Hypothalamus (tissue), 51 donors: Measurements from ENCODE around the gene C16orf78.

ENCODE experiments used
- DNase-seq, 51 donors: peaks; one replicate each; lab custom pipeline; 2025; lab: John Stamatoyannopoulos, UW

The C16orf78 gene

GRCh38 chr16:49373504-49373903, at the start of gene C16orf78:
Gene C16orf78 (plus strand): TSS chr16:49373804. CDS start chr16:49373940, 136 bp downstream.
- DNase-seq, result no peak

GRCh38 chr16:49324703-49325102, 48.9 kb upstream of the C16orf78 start:
- no peak for DNase-seq

GRCh38 chr16:49327466-49327865, 46.1 kb upstream of the C16orf78 start:
- no peak for DNase-seq

GRCh38 chr16:49328325-49328724, 45.3 kb upstream of the C16orf78 start:
- no peak for DNase-seq

- DNase-seq, result no peak
Observed at GRCh38 chr16:49330562-49331201, 42.9 kb upstream of the C16orf78 start.

- no peak for DNase-seq
Observed at GRCh38 chr16:49332589-49333258, 40.9 kb upstream of the C16orf78 start.

GRCh38 chr16:49333259-49333597, 40.4 kb upstream of the C16orf78 start:
- no peak for DNase-seq

GRCh38 chr16:49335828-49336227, 37.8 kb upstream of the C16orf78 start:
- DNase-seq, result no peak

GRCh38 chr16:49336581-49336980, 37.0 kb upstream of the C16orf78 start:
- no peak for DNase-seq

- no peak for DNase-seq
Observed at GRCh38 chr16:49337814-49338350, 35.7 kb upstream of the C16orf78 start.

GRCh38 chr16:49338611-49339265, 34.9 kb upstream of the C16orf78 start:
- DNase-seq, result no peak

- DNase-seq, result no peak
Observed at GRCh38 chr16:49340466-49340865, 33.1 kb upstream of the C16orf78 start.

- no peak for DNase-seq
Observed at GRCh38 chr16:49341706-49342105, 31.9 kb upstream of the C16orf78 start.

- DNase-seq, result no peak
Observed at GRCh38 chr16:49342336-49343265, 31.0 kb upstream of the C16orf78 start.

- no peak for DNase-seq
Observed at GRCh38 chr16:49343291-49343690, 30.3 kb upstream of the C16orf78 start.

- DNase-seq, result no peak
Observed at GRCh38 chr16:49344401-49344800, 29.2 kb upstream of the C16orf78 start.

- DNase-seq, result no peak
Observed at GRCh38 chr16:49345829-49346228, 27.8 kb upstream of the C16orf78 start.

GRCh38 chr16:49346459-49346858, 27.1 kb upstream of the C16orf78 start:
- DNase-seq, result no peak

- no peak for DNase-seq
Observed at GRCh38 chr16:49347476-49347875, 26.1 kb upstream of the C16orf78 start.

- DNase-seq, result no peak
Observed at GRCh38 chr16:49348408-49349176, 25.0 kb upstream of the C16orf78 start.
